ENCODE results near the gene ARGLU1. TPM values are rescaled to one million over a fixed set of nuclear protein-coding genes. Genes with fewer than 3 reads are reported as not detected.

The ARGLU1 gene
- total and polyA plus RNA-seq, 2 experiments from 2014 or later: 108 to 166 TPM

DNA sequence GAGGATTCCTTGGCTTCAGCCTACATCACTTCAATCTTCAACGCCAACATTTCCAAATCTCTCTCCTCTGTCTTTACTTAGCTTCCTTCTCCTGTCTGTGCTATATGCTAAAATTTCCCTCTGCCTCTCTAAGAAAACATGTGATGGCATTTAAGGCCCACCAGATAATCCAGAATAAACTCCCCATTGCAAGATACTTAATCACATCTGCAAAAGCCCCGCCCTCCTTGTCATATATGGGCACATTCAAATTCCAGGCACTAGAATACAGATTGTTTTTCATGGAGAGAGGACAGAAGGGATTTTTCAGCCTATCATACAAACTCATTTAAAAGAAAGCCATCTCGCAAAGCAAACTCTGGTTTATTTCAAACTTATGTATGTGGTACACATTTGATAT is 16.2 kb downstream of the ARGLU1 start (continued):
- TF ChIP-seq ZNF462 (CRISPR knock-in tag; IDR thresholded peaks at IDR 0.05): no peak
- TF ChIP-seq EZH2 (IDR thresholded peaks at IDR 0.05; ENCODE audit: low read depth, unreplicated experiment): no peak
- TF ChIP-seq, protein P1, sequence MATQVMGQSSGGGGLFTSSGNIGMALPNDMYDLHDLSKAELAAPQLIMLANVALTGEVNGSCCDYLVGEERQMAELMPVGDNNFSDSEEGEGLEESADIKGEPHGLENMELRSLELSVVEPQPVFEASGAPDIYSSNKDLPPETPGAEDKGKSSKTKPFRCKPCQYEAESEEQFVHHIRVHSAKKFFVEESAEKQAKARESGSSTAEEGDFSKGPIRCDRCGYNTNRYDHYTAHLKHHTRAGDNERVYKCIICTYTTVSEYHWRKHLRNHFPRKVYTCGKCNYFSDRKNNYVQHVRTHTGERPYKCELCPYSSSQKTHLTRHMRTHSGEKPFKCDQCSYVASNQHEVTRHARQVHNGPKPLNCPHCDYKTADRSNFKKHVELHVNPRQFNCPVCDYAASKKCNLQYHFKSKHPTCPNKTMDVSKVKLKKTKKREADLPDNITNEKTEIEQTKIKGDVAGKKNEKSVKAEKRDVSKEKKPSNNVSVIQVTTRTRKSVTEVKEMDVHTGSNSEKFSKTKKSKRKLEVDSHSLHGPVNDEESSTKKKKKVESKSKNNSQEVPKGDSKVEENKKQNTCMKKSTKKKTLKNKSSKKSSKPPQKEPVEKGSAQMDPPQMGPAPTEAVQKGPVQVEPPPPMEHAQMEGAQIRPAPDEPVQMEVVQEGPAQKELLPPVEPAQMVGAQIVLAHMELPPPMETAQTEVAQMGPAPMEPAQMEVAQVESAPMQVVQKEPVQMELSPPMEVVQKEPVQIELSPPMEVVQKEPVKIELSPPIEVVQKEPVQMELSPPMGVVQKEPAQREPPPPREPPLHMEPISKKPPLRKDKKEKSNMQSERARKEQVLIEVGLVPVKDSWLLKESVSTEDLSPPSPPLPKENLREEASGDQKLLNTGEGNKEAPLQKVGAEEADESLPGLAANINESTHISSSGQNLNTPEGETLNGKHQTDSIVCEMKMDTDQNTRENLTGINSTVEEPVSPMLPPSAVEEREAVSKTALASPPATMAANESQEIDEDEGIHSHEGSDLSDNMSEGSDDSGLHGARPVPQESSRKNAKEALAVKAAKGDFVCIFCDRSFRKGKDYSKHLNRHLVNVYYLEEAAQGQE (IDR thresholded peaks at IDR 0.05; ENCODE audit: unreplicated experiment): no peak
- no peak for TF ChIP-seq EZH2phosphoT487 (IDR thresholded peaks at IDR 0.05; ENCODE audit: unreplicated experiment)
- TF ChIP-seq STAT1 (IDR thresholded peaks at IDR 0.05; ENCODE audit: unreplicated experiment): no peak
- TF ChIP-seq ZNF114 (CRISPR knock-in tag; IDR thresholded peaks at IDR 0.05): no peak

GRCh38 chr13:106551350-106551749 is 16.6 kb downstream of the ARGLU1 start:
- no peak overlapping the region for H2AFZ ChIP-seq
- no peaks in the 10 kb centered on the region for H3K4me1 ChIP-seq (ENCODE audit: insufficient read depth)
- peaks cover 65% of the 10 kb centered on the region for H4K20me1 ChIP-seq (replicated peaks; ENCODE audit: insufficient read depth)
- no peak overlapping the region for H3K4me2 ChIP-seq
- no peak overlapping the region for H3K4me3 ChIP-seq
- H3K79me2 ChIP-seq (replicated peaks; ENCODE audit: insufficient read depth): peaks cover 100% of the 10 kb centered on the region
- peaks cover 44% of the 10 kb centered on the region for H3K36me3 ChIP-seq (ENCODE audit: insufficient read depth)
- no peak for ATAC-seq
- no peaks in the 10 kb centered on the region for H3K9me3 Mint-ChIP-seq
- H3K27me3 Mint-ChIP-seq (ENCODE audit: insufficient read depth, low read depth, poor library complexity): no peaks in the 10 kb centered on the region
- H3K4me1 Mint-ChIP-seq: peaks cover 9% of the 10 kb centered on the region; the same call in 2 of the 3 replicates
- H3F3A ChIP-seq (replicated peaks; ENCODE audit: low read depth): no peaks in the 10 kb centered on the region
- H3K27ac Mint-ChIP-seq: no peak overlapping the region; the same call in 1 of the 2 replicates
- no peaks in the 10 kb centered on the region for H3K27me3 ChIP-seq (ENCODE audit: insufficient read depth)
- H3K4me3 Mint-ChIP-seq: no peak overlapping the region
- no peaks in the 10 kb centered on the region for H3K9me2 ChIP-seq (ENCODE audit: insufficient read depth)
- H3K36me3 Mint-ChIP-seq (ENCODE audit: low read depth): peaks cover 65% of the 10 kb centered on the region
- DNase-seq (ENCODE audit: low spot score): no peak
- H3K27ac ChIP-seq (ENCODE audit: low read depth): no peak overlapping the region
- TF ChIP-seq ZNF114 (CRISPR knock-in tag; IDR thresholded peaks at IDR 0.05): no peak
- no peak for TF ChIP-seq CTCF (conservative IDR thresholded peaks at IDR 0.05; ENCODE audit: low read depth in 2 of 2)
- TF ChIP-seq NANOG (IDR thresholded peaks at IDR 0.05; ENCODE audit: borderline replicate concordance): no peak
- no peak for TF ChIP-seq STAT1 (IDR thresholded peaks at IDR 0.05; ENCODE audit: unreplicated experiment)
- no peak for TF ChIP-seq EZH2 (IDR thresholded peaks at IDR 0.05; ENCODE audit: low read depth, unreplicated experiment)
- no peak for TF ChIP-seq POLR2AphosphoS5 (IDR thresholded peaks at IDR 0.05; ENCODE audit: low read depth)
- no peak for TF ChIP-seq JUNB (IDR thresholded peaks at IDR 0.05; ENCODE audit: unreplicated experiment)
- TF ChIP-seq, protein P2, sequence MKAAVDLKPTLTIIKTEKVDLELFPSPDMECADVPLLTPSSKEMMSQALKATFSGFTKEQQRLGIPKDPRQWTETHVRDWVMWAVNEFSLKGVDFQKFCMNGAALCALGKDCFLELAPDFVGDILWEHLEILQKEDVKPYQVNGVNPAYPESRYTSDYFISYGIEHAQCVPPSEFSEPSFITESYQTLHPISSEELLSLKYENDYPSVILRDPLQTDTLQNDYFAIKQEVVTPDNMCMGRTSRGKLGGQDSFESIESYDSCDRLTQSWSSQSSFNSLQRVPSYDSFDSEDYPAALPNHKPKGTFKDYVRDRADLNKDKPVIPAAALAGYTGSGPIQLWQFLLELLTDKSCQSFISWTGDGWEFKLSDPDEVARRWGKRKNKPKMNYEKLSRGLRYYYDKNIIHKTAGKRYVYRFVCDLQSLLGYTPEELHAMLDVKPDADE (IDR thresholded peaks at IDR 0.05): no peak

Measured in GM23338 (cell line).